Psoas muscle (tissue), 8 donors: ENCODE data around the gene CCDC15. TPM values are rescaled to one million over a fixed set of nuclear protein-coding genes. Genes with fewer than 3 reads are reported as not detected.
A peak's percentile ranks its signal among the peaks of the same experiment; 100 is the strongest.

Source experiments
- ATAC-seq, 4 donors: fragments of 200-7000 bp; cut with Tn5 transposase; one replicate each; pipeline ENCODE4 v1.9.1; 2020; ENCODE audit warnings: moderate library complexity in 3 of 4, mild to moderate bottlenecking in 2 of 4
- DNase-seq, 2 donors: peaks; one replicate each; pipeline ENCODE4 v3.0.0-alpha.2; 2020
- H3K27ac ChIP-seq: fragments of 200-600 bp; one replicate; pipeline ENCODE4 v1.8.0; 2022
- H3K27me3 ChIP-seq, 3 donors: fragments of 200-600 bp in 1 of 3; one replicate each; pipeline versions ENCODE4 v1.6.1 to v1.8.0; 2013 to 2022; ENCODE audit warnings: low read length in 2 of 3, mild to moderate bottlenecking in 2 of 3, moderate library complexity in 1 of 3; ENCODE audit not compliant: insufficient read depth in 3 of 3
- H3K36me3 ChIP-seq, 2 donors: fragments of 200-600 bp in 1 of 2; one replicate each; pipeline versions ENCODE4 v1.6.1 to v1.8.0; 2013 to 2022; ENCODE audit warnings: low read depth in 1 of 2, mild to moderate bottlenecking in 1 of 2, moderate library complexity in 1 of 2; ENCODE audit not compliant: insufficient read depth in 1 of 2
- H3K4me1 ChIP-seq: fragments of 200-600 bp; one replicate; pipeline ENCODE4 v1.8.0; 2022
- H3K4me3 ChIP-seq: fragments of 200-600 bp; one replicate; pipeline ENCODE4 v1.8.0; 2022; ENCODE audit warnings: mild to moderate bottlenecking
- H3K9me3 ChIP-seq: fragments of 200-600 bp; one replicate; pipeline ENCODE4 v1.8.0; 2022
- CTCF ChIP-seq: fragments of 200-600 bp; IDR thresholded peaks from one replicate; pipeline ENCODE4 v1.8.0; 2022; ENCODE audit warnings: antibody characterized with exemption
- WGBS, 3 donors: extraction: QIAGEN DNeasy Blood & Tissue Kit; methylation state at CpG; one replicate each; pipeline versions ENCODE4 v1.1.6 to v1.1.7; 2013; 5-methylcytosine and 5-hydroxymethylcytosine counted together
- intact Hi-C, 2 donors: fragments of 100-400 bp; cut with DNase I; formaldehyde crosslinking; loops; one replicate each; pipeline versions ENCODE4 v1.11.0 to v1.14.2; 2022
- polyA plus RNA-seq, 3 donors: library from polyadenylated mRNA; stranded (reverse); fragments of 200-250 nt; gene quantifications; one replicate each; pipeline ENCODE4 v1.2.3, GENCODE V29; 2013
- total RNA-seq, 4 donors: library from RNA; stranded (reverse); fragmentation: NEBNext Ultra II Directional in 2 of 4; extraction: Animal tissue kit (Norgen Biotek cat#: 25700) in 2 of 4; gene quantifications; one replicate each; pipeline versions ENCODE4 v1.2.1 to v1.2.4, GENCODE V29; 2021 to 2023
- donor health status: healthy with polysubstance abuse.
- donor health status: DM: no; HTN: no; CAD: no; lungs with moderate emphysema.
- donor health status: Bipolar disorder and iron deficiency.
- donor health status: healthy.
- donor health status: DM: yes; HTN: yes; CAD: no.
- donor health status: DM: no; HTN: no; CAD: no.
- donor health status: DM: no; HTN: no; CAD: no.
- donor health status: DM: yes; HTN: yes; CAD: no.

The CCDC15 gene
- total and polyA plus RNA-seq, 7 donors, result 0.03 to 0.42 (median 0.22) TPM

- 4 to 5% (median 5%) methylated on average over 70 to 82 of the region's 82 CpGs for WGBS, 3 donors
- Histone ChIP-seq H3K4me1 (no peaks in the 10 kb centered on the region), H3K27ac (peak overlapping the region; percentile 58), H3K4me3 (peak overlapping the region; percentile 69), H3K27me3 (peaks cover 0 to 28% (median 2%) of the 10 kb centered on the region in 3 donors), H3K9me3 (no peaks in the 10 kb centered on the region), H3K36me3 (no peaks in the 10 kb centered on the region)
- no peak for TF ChIP-seq CTCF
- intact Hi-C loops, result no loop called here
- DNase-seq (peak; percentile 84 to 87), ATAC-seq (peak; percentile 59 to 80 (median 74))
Measured at GRCh38 chr11:124920870-124921609, 33.0 kb upstream of the CCDC15 start.

- no peak for TF ChIP-seq CTCF
- intact Hi-C loops, result no loop called here
- WGBS, 3 donors, result 87 to 93% (median 93%) methylated on average over 4 of the region's 4 CpGs
- Histone ChIP-seq H3K9me3 (no peaks in the 10 kb centered on the region), H3K4me3 (no peak overlapping the region), H3K27ac (no peak overlapping the region), H3K36me3 (no peaks in the 10 kb centered on the region), H3K4me1 (no peaks in the 10 kb centered on the region), H3K27me3 (peaks cover 0 to 28% (median 2%) of the 10 kb centered on the region in 3 donors)
- DNase-seq (no peak), ATAC-seq (no peak)
Measured at GRCh38 chr11:124922831-124923230, 31.2 kb upstream of the CCDC15 start.

GRCh38 chr11:124923296-124923695 lies 30.7 kb upstream of the CCDC15 start:
- DNase-seq, result no peak
- Histone ChIP-seq H3K9me3 (no peaks in the 10 kb centered on the region), H3K36me3 (no peaks in the 10 kb centered on the region), H3K27ac (no peak overlapping the region), H3K4me3 (no peak overlapping the region), H3K4me1 (no peaks in the 10 kb centered on the region), H3K27me3 (peaks cover 0 to 28% (median 2%) of the 10 kb centered on the region in 3 donors)
- no peak for ATAC-seq
- TF ChIP-seq CTCF, result no peak
- intact Hi-C loops, result no loop called here

- ATAC-seq, result no peak
- intact Hi-C loops, result no loop called here
- Histone ChIP-seq H3K4me3 (no peak overlapping the region), H3K9me3 (no peaks in the 10 kb centered on the region), H3K27me3 (peaks cover 0 to 6% (median 0%) of the 10 kb centered on the region in 3 donors), H3K27ac (no peak overlapping the region), H3K36me3 (no peaks in the 10 kb centered on the region), H3K4me1 (no peaks in the 10 kb centered on the region)
- no peak for DNase-seq
- 26 to 39% (median 30%) methylated on average over 4 of the region's 4 CpGs for WGBS, 3 donors
- TF ChIP-seq CTCF, result no peak
Measured at GRCh38 chr11:124928942-124929665, 24.9 kb upstream of the CCDC15 start.
